HEK293 (cell line): ENCODE data around the gene UVSSA.
A peak's percentile ranks its signal among the peaks of the same experiment; 100 is the strongest.

ENCODE experiments used
- CTCF ChIA-PET: fragments of 350-600 bp; formaldehyde crosslinking; extraction: SDS; loops from one replicate; lab custom pipeline; 2021; ENCODE audit warnings: antibody characterized with exemption; lab: Yijun Ruan, JAX
- POLR2A ChIA-PET: fragments of 300-600 bp; formaldehyde crosslinking; extraction: SDS; loops from one replicate; lab custom pipeline; 2020; ENCODE audit warnings: antibody characterized with exemption, inconsistent platforms; lab: Yijun Ruan, JAX
- H3K27ac ChIP-seq: fragments of 200-500 bp; sonication (Bioruptor generic); 2 replicates; pipeline ENCODE4 v1.5.1; 2014; ENCODE audit warnings: low read depth, low read length, control low read depth, inconsistent platforms; ENCODE audit errors: extremely low read depth
- H3K36me3 ChIP-seq, 2 experiments: fragments of 200-500 bp in 1 of 2; sonication (Bioruptor generic) in 1 of 2; 1 replicate in 1 of 2; 2 replicates in 1 of 2; pipeline ENCODE4 v1.5.1; 2014 to 2017; ENCODE audit warnings: inconsistent platforms in 2 of 2, low read length in 2 of 2; ENCODE audit not compliant: control insufficient read depth in 2 of 2, insufficient read depth in 1 of 2
- H3K4me1 ChIP-seq: fragments of 200-500 bp; sonication (Bioruptor generic); 2 replicates; pipeline ENCODE4 v1.5.1; 2014; ENCODE audit warnings: mild to moderate bottlenecking, low read length, inconsistent platforms; ENCODE audit not compliant: control insufficient read depth, insufficient read depth
- H3K4me3 ChIP-seq: 2 replicates; pipeline ENCODE4 v1.5.1; 2011; ENCODE audit warnings: low read depth, mild to moderate bottlenecking, control low read depth, low read length, moderate library complexity
- H3K9me3 ChIP-seq: fragments of 200-500 bp; sonication (Bioruptor generic); 2 replicates; pipeline ENCODE4 v1.5.1; 2014; ENCODE audit warnings: low read depth, low read length, inconsistent platforms; ENCODE audit not compliant: control insufficient read depth, insufficient read depth
- GLIS2 ChIP-seq: fragments of 450-650 bp; formaldehyde crosslinking; IDR thresholded peaks from 2 replicates; pipeline ENCODE4 v1.5.1; 2016; ENCODE audit warnings: missing biosample characterization, missing genetic modification characterization
- ZBTB20 ChIP-seq: fragments of 450-650 bp; formaldehyde crosslinking; IDR thresholded peaks from 2 replicates; pipeline ENCODE4 v1.5.1; 2016; ENCODE audit warnings: missing biosample characterization, missing genetic modification characterization
- ZBTB48 ChIP-seq: fragments of 450-650 bp; formaldehyde crosslinking; IDR thresholded peaks from 2 replicates; pipeline ENCODE4 v1.5.1; 2016; ENCODE audit warnings: missing biosample characterization, missing genetic modification characterization
- ZIC2 ChIP-seq: fragments of 450-650 bp; formaldehyde crosslinking; IDR thresholded peaks from 2 replicates; pipeline ENCODE4 v1.5.1; 2016; ENCODE audit warnings: missing biosample characterization, missing genetic modification characterization
- ZNF169 ChIP-seq: fragments of 450-650 bp; formaldehyde crosslinking; IDR thresholded peaks from 2 replicates; pipeline ENCODE4 v1.5.1; 2016; ENCODE audit warnings: missing biosample characterization, missing genetic modification characterization
- ZNF19 ChIP-seq: fragments of 450-650 bp; formaldehyde crosslinking; IDR thresholded peaks from 2 replicates; pipeline ENCODE4; 2016; ENCODE audit warnings: missing biosample characterization, missing genetic modification characterization, low read depth
- ZNF202 ChIP-seq: fragments of 450-650 bp; formaldehyde crosslinking; IDR thresholded peaks from 2 replicates; pipeline ENCODE4 v1.5.1; 2016; ENCODE audit warnings: missing biosample characterization, missing genetic modification characterization, borderline replicate concordance
- ZNF324 ChIP-seq: fragments of 450-650 bp; formaldehyde crosslinking; IDR thresholded peaks from 2 replicates; pipeline ENCODE4 v1.5.1; 2016; ENCODE audit warnings: missing biosample characterization, missing genetic modification characterization
- ZNF335 ChIP-seq: fragments of 450-650 bp; formaldehyde crosslinking; conservative IDR thresholded peaks from 2 replicates; pipeline ENCODE4 v1.5.1; 2016; ENCODE audit warnings: missing biosample characterization, missing genetic modification characterization
- ZNF366 ChIP-seq: fragments of 450-650 bp; formaldehyde crosslinking; conservative IDR thresholded peaks from 2 replicates; pipeline ENCODE4 v1.5.1; 2016; ENCODE audit warnings: missing biosample characterization, missing genetic modification characterization
- ZNF561 ChIP-seq: fragments of 450-650 bp; IDR thresholded peaks from 2 replicates; pipeline ENCODE4 v1.5.1; 2018; ENCODE audit warnings: missing biosample characterization, missing genetic modification characterization, borderline replicate concordance
- ZNF654 ChIP-seq: fragments of 450-650 bp; formaldehyde crosslinking; IDR thresholded peaks from 2 replicates; pipeline ENCODE4 v1.5.1; 2016; ENCODE audit warnings: low read depth, missing biosample characterization, missing genetic modification characterization
- ZNF660 ChIP-seq: fragments of 450-650 bp; IDR thresholded peaks from 2 replicates; pipeline ENCODE4 v1.5.1; 2018; ENCODE audit warnings: missing biosample characterization, mild to moderate bottlenecking, missing genetic modification characterization
- ZNF776 ChIP-seq: fragments of 450-650 bp; formaldehyde crosslinking; IDR thresholded peaks from 2 replicates; pipeline ENCODE4 v1.5.0; 2017; ENCODE audit warnings: missing biosample characterization, missing genetic modification characterization, borderline replicate concordance
- ZNF777 ChIP-seq: fragments of 450-650 bp; formaldehyde crosslinking; IDR thresholded peaks from 2 replicates; pipeline ENCODE4 v1.5.1; 2017; ENCODE audit warnings: missing biosample characterization, missing genetic modification characterization, borderline replicate concordance
- TF ChIP-seq, protein P1 (sequence below): fragments of 450-650 bp; formaldehyde crosslinking; IDR thresholded peaks from 2 replicates; pipeline ENCODE4 v1.5.1; 2016; ENCODE audit warnings: missing biosample characterization, missing genetic modification characterization
- TF ChIP-seq, protein P2 (sequence below): fragments of 450-650 bp; formaldehyde crosslinking; IDR thresholded peaks from 2 replicates; pipeline ENCODE4 v1.5.1; 2016; ENCODE audit warnings: missing biosample characterization, missing genetic modification characterization
- TF ChIP-seq, protein P3 (sequence below): fragments of 450-650 bp; formaldehyde crosslinking; IDR thresholded peaks from 2 replicates; pipeline ENCODE4 v1.5.1; 2017; ENCODE audit warnings: missing biosample characterization, missing genetic modification characterization
- TF ChIP-seq, protein P4 (sequence below): fragments of 450-650 bp; formaldehyde crosslinking; IDR thresholded peaks from 2 replicates; pipeline ENCODE4 v1.5.1; 2016; ENCODE audit warnings: missing biosample characterization, missing genetic modification characterization
- TF ChIP-seq, protein P5 (sequence below): fragments of 450-650 bp; formaldehyde crosslinking; IDR thresholded peaks from 2 replicates; pipeline ENCODE4 v1.5.1; 2016; ENCODE audit warnings: missing biosample characterization, missing genetic modification characterization, borderline replicate concordance
- TF ChIP-seq, protein P6 (sequence below): fragments of 450-650 bp; formaldehyde crosslinking; IDR thresholded peaks from 2 replicates; pipeline ENCODE4 v1.5.1; 2017; ENCODE audit warnings: missing biosample characterization, mild to moderate bottlenecking, missing genetic modification characterization, moderate library complexity

UVSSA gene

DNA sequence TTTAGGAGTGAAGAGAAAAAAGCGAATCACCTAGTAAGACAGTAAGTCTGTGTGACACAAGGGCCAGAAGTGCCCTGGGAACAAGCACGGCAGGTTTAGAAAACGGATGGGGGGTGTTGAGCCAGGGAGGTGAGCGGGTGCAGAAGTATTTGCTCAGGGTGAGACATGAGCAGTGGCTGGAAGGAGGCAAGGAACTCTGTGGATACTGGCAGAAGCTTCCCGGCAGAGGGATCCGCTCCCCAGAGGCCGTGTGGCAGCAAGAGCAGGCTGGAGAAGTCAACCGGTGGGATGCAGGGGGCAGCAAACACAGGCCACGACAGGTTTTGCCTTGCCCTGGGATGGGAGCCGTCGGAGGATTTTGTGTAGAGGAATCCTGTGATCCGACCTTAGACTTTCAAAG is 2.3 kb upstream of the UVSSA start:
- Histone ChIP-seq H3K27ac (no peak overlapping the region), H3K4me3 (no peak overlapping the region), H3K36me3 (peaks cover 0 to 25% of the 10 kb centered on the region in 2 experiments; a peak in 1 of 3 replicates), H3K9me3 (no peaks in the 10 kb centered on the region)
- POLR2A ChIA-PET = interaction anchor here (3.2 kb wide), 1 partner anchor 96 kb away, joined by 41 read pairs; the partner anchor contains the start of gene CTBP1
- CTCF ChIA-PET = no interaction called here
- TF ChIP-seq, protein P1, sequence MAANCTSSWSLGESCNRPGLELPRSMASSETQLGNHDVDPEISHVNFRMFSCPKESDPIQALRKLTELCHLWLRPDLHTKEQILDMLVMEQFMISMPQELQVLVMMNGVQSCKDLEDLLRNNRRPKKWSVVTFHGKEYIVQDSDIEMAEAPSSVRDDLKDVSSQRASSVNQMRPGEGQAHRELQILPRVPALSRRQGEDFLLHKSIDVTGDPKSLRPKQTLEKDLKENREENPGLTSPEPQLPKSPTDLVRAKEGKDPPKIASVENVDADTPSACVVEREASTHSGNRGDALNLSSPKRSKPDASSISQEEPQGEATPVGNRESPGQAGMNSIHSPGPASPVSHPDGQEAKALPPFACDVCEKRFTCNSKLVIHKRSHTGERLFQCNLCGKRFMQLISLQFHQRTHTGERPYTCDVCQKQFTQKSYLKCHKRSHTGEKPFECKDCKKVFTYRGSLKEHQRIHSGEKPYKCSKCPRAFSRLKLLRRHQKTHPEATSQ = no peak
- TF ChIP-seq, protein P2, sequence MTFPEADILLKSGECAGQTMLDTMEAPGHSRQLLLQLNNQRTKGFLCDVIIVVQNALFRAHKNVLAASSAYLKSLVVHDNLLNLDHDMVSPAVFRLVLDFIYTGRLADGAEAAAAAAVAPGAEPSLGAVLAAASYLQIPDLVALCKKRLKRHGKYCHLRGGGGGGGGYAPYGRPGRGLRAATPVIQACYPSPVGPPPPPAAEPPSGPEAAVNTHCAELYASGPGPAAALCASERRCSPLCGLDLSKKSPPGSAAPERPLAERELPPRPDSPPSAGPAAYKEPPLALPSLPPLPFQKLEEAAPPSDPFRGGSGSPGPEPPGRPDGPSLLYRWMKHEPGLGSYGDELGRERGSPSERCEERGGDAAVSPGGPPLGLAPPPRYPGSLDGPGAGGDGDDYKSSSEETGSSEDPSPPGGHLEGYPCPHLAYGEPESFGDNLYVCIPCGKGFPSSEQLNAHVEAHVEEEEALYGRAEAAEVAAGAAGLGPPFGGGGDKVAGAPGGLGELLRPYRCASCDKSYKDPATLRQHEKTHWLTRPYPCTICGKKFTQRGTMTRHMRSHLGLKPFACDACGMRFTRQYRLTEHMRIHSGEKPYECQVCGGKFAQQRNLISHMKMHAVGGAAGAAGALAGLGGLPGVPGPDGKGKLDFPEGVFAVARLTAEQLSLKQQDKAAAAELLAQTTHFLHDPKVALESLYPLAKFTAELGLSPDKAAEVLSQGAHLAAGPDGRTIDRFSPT (tag by site-specific recombination) = no peak
- no peak for TF ChIP-seq ZNF324 (tag by site-specific recombination)
- no peak for TF ChIP-seq ZIC2
- no peak for TF ChIP-seq ZNF19 (tag by site-specific recombination)
- no peak for TF ChIP-seq ZBTB20
- TF ChIP-seq, protein P3, sequence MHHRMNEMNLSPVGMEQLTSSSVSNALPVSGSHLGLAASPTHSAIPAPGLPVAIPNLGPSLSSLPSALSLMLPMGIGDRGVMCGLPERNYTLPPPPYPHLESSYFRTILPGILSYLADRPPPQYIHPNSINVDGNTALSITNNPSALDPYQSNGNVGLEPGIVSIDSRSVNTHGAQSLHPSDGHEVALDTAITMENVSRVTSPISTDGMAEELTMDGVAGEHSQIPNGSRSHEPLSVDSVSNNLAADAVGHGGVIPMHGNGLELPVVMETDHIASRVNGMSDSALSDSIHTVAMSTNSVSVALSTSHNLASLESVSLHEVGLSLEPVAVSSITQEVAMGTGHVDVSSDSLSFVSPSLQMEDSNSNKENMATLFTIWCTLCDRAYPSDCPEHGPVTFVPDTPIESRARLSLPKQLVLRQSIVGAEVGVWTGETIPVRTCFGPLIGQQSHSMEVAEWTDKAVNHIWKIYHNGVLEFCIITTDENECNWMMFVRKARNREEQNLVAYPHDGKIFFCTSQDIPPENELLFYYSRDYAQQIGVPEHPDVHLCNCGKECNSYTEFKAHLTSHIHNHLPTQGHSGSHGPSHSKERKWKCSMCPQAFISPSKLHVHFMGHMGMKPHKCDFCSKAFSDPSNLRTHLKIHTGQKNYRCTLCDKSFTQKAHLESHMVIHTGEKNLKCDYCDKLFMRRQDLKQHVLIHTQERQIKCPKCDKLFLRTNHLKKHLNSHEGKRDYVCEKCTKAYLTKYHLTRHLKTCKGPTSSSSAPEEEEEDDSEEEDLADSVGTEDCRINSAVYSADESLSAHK = no peak
- TF ChIP-seq ZNF169 (tag by site-specific recombination) = no peak
- TF ChIP-seq, all 188 proteins: peak for 0
- H3K4me1 ChIP-seq = no peaks in the 10 kb centered on the region

DNA sequence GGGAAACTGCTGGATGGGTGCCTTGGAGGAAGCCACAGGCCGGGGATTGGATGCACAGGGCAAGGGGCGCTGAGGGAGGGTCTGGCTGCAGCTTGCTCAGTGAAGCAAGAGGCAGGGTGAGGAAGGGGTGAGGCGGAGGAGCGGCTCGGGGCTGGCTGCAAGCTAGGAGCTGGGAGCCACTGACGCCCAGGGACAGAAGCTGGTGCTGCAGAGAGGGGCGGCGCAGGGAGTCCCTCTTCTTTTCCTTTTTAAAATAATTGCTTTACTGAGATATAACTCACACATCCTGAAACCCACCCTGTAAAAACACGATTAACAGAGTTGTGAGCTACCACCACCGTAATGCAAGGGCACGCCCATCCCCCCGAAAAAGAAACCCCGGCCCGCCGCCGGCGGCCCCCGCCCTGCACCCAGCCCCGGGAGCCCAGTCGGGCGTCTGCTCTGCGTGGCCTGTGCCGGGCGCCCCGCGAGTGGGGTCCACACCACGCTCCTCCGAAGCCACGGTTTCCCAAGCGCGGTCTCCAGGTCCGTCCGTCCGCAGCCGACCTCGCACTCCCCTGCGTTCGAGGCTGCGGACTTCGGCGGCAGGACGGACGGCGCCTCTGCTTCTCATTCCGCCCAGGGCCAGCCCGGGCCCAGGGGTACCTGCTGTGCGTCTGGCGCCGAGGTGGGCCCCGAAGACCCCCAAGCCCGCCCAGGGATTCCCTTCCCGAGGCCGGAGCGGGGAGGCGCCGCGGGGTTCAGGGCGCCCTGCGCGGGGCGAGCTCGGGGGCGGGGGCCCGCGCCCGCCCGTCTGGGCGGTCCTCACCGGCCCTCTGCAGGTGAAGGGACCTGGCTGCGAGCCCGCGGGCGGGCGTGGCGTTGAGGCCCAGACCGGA is 866 bp upstream of the UVSSA start:
- Histone ChIP-seq H3K4me1 (no peaks in the 10 kb centered on the region), H3K9me3 (no peaks in the 10 kb centered on the region), H3K27ac (peak overlapping the region; percentile 70; the same call in 1 of the 2 replicates), H3K36me3 (peaks cover 0 to 19% of the 10 kb centered on the region in 2 experiments; a peak in 1 of 3 replicates), H3K4me3 (peak overlapping the region; percentile 70)
- POLR2A ChIA-PET = interaction anchor here (0.6 to 3.2 kb wide), 5 partner anchors 10 to 102 kb away, joined by 3 to 41 read pairs (median 5); partner anchors contain the start of genes CTBP1 and MAEA
- CTCF ChIA-PET = interaction anchor here (0.6 to 1.5 kb wide), 4 partner anchors 10 to 215 kb away, joined by 3 to 5 read pairs (median 4); no protein-coding TSS in a partner anchor
- peak; percentile 76 for TF ChIP-seq ZNF335 (tag by site-specific recombination)
- TF ChIP-seq ZNF561 = peak; percentile 60; the same call in 1 of the 2 replicates
- peak; percentile 51; the same call in 1 of the 2 replicates for TF ChIP-seq GLIS2
- TF ChIP-seq ZBTB20 = peak; percentile 59; the same call in 1 of the 2 replicates
- TF ChIP-seq ZNF366 (tag by site-specific recombination) = no peak
- TF ChIP-seq ZNF202 (tag by site-specific recombination) = no peak
- TF ChIP-seq, protein P4, sequence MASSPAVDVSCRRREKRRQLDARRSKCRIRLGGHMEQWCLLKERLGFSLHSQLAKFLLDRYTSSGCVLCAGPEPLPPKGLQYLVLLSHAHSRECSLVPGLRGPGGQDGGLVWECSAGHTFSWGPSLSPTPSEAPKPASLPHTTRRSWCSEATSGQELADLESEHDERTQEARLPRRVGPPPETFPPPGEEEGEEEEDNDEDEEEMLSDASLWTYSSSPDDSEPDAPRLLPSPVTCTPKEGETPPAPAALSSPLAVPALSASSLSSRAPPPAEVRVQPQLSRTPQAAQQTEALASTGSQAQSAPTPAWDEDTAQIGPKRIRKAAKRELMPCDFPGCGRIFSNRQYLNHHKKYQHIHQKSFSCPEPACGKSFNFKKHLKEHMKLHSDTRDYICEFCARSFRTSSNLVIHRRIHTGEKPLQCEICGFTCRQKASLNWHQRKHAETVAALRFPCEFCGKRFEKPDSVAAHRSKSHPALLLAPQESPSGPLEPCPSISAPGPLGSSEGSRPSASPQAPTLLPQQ (tag by site-specific recombination) = peak; percentile 91; the same call in 1 of the 2 replicates
- TF ChIP-seq ZNF776 (tag by site-specific recombination) = no peak
- TF ChIP-seq ZNF654 = peak; percentile 38; the same call in 1 of the 2 replicates
- TF ChIP-seq, protein P5, sequence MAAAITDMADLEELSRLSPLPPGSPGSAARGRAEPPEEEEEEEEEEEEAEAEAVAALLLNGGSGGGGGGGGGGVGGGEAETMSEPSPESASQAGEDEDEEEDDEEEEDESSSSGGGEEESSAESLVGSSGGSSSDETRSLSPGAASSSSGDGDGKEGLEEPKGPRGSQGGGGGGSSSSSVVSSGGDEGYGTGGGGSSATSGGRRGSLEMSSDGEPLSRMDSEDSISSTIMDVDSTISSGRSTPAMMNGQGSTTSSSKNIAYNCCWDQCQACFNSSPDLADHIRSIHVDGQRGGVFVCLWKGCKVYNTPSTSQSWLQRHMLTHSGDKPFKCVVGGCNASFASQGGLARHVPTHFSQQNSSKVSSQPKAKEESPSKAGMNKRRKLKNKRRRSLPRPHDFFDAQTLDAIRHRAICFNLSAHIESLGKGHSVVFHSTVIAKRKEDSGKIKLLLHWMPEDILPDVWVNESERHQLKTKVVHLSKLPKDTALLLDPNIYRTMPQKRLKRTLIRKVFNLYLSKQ (tag by site-specific recombination) = no peak
- 0 out of 2 replicates have a peak, but pooled peaks have one; percentile 17 for TF ChIP-seq ZNF660 (tag by site-specific recombination)
- 0 out of 2 replicates have a peak, but pooled peaks have one; percentile 40 for TF ChIP-seq ZBTB48 (tag by site-specific recombination)
- TF ChIP-seq ZNF777 = 0 out of 2 replicates have a peak, but pooled peaks have one; percentile 33
- TF ChIP-seq, protein P6, sequence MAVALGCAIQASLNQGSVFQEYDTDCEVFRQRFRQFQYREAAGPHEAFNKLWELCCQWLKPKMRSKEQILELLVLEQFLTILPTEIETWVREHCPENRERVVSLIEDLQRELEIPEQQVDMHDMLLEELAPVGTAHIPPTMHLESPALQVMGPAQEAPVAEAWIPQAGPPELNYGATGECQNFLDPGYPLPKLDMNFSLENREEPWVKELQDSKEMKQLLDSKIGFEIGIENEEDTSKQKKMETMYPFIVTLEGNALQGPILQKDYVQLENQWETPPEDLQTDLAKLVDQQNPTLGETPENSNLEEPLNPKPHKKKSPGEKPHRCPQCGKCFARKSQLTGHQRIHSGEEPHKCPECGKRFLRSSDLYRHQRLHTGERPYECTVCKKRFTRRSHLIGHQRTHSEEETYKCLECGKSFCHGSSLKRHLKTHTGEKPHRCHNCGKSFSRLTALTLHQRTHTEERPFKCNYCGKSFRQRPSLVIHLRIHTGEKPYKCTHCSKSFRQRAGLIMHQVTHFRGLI (tag by site-specific recombination) = 0 out of 2 replicates have a peak, but pooled peaks have one; percentile 21
